ENCODE measurements around the gene KCNMA1.

GRCh38 chr10:77182803-77183202 lies 454.8 kb downstream of the KCNMA1 start:
- TF ChIP-seq POLR2A (IDR thresholded peaks at IDR 0.05): no peak
- TF ChIP-seq CTCF (IDR thresholded peaks at IDR 0.05): no peak
- TF ChIP-seq EP300 (IDR thresholded peaks at IDR 0.05): no peak
